GM12878 (cell line): ENCODE measurements around the gene SHANK1. TPM values are rescaled to one million over a fixed set of nuclear protein-coding genes. Genes with fewer than 3 reads are reported as not detected.

ENCODE experiments used
- ATAC-seq: fragments of 200-7000 bp; cut with Tn5 transposase; 3 replicates; pipeline ENCODE4 v1.9.1; 2020; ENCODE audit warnings: mild to moderate bottlenecking, moderate library complexity
- BruUV-seq: library from RNA; stranded (reverse); fragments of 400-500 nt; replicated peaks from 2 replicates; lab custom pipeline; 2021; lab: Mats Ljungman, UMichigan
- CTCF ChIA-PET: fragments of 300-600 bp; sonication (Branson Sonifier 250); formaldehyde crosslinking; extraction: SDS; loops from one replicate; lab custom pipeline; 2021; ENCODE audit warnings: inconsistent platforms; lab: Yijun Ruan, JAX
- POLR2A ChIA-PET: fragments of 350-600 bp; formaldehyde crosslinking; extraction: SDS; loops from one replicate; lab custom pipeline; 2021; ENCODE audit warnings: inconsistent platforms; lab: Charles Lee
- RAD21 ChIA-PET: fragments of 300-600 bp; sonication (Branson Sonifier 250); formaldehyde crosslinking; loops from one replicate; lab custom pipeline; 2023; ENCODE audit warnings: antibody characterized with exemption; ENCODE audit not compliant: unreplicated experiment; lab: Charles Lee
- SMC1A ChIA-PET: fragments of 300-600 bp; sonication (Branson Sonifier 250); formaldehyde crosslinking; loops from one replicate; lab custom pipeline; 2023; ENCODE audit not compliant: unreplicated experiment, uncharacterized antibody; lab: Charles Lee
- DNase-seq: peaks from one replicate; pipeline ENCODE4 v3.0.0-alpha.2; 2011; ENCODE audit warnings: low read depth, low spot score
- FAIRE-seq: peaks from 3 replicates; lab custom pipeline; 2011; peaks lifted over from hg19 to GRCh38; lab: Jason Lieb, UNC
- H2AFZ ChIP-seq: 2 replicates; pipeline ENCODE4 v1.6.0; 2011; ENCODE audit warnings: low read depth, low read length, control low read depth; ENCODE audit not compliant: control insufficient read depth
- H3K27ac ChIP-seq: 2 replicates; pipeline ENCODE4 v1.5.1; 2011; ENCODE audit warnings: control low read depth; ENCODE audit not compliant: control insufficient read depth, insufficient read depth
- H3K27me3 ChIP-seq, 2 experiments: replicated peaks in 1 of 2; 2 replicates each; pipeline versions ENCODE4 v1.6.0 to v1.6.1; 2011; ENCODE audit warnings: low read length in 1 of 2; ENCODE audit not compliant: control insufficient read depth in 2 of 2, insufficient read depth in 2 of 2
- H3K36me3 ChIP-seq, 2 experiments: 2 replicates each; pipeline ENCODE4 v1.5.1; 2011; ENCODE audit warnings: low read length in 1 of 2; ENCODE audit not compliant: control insufficient read depth in 2 of 2, insufficient read depth in 2 of 2
- H3K4me1 ChIP-seq: 2 replicates; pipeline ENCODE4 v1.6.1; 2011; ENCODE audit warnings: mild to moderate bottlenecking, low read length, moderate library complexity, mixed read lengths; ENCODE audit not compliant: control insufficient read depth, insufficient read depth
- H3K4me2 ChIP-seq: 2 replicates; pipeline ENCODE4 v1.6.0; 2011; ENCODE audit warnings: control low read depth; ENCODE audit not compliant: control insufficient read depth, insufficient read depth
- H3K4me3 ChIP-seq: fragments of 200-600 bp; sonication (generic); 2 replicates; pipeline ENCODE4 v1.5.1; 2016
- H3K79me2 ChIP-seq: 2 replicates; pipeline ENCODE4 v1.6.0; 2011; ENCODE audit warnings: low read length; ENCODE audit not compliant: control insufficient read depth, insufficient read depth
- H3K9ac ChIP-seq: 2 replicates; pipeline ENCODE4 v1.8.0; 2011; ENCODE audit warnings: low read length, control low read depth, mixed read lengths; ENCODE audit not compliant: control insufficient read depth, insufficient read depth
- H3K9me3 ChIP-seq: replicated peaks from 3 replicates; pipeline ENCODE4 v1.5.1; 2011; ENCODE audit warnings: mild to moderate bottlenecking, low read length; ENCODE audit not compliant: control insufficient read depth, insufficient read depth
- H4K20me1 ChIP-seq: 2 replicates; pipeline ENCODE4 v1.6.0; 2011; ENCODE audit not compliant: control insufficient read depth, insufficient read depth
- BCL11A ChIP-seq: IDR thresholded peaks from 2 replicates; pipeline ENCODE4 v1.6.1; 2011; ENCODE audit warnings: low read depth, low read length
- ETV6 ChIP-seq, 2 experiments: fragments of 450-650 bp in 1 of 2; IDR thresholded peaks in 1 of 2; conservative IDR thresholded peaks in 1 of 2; 2 replicates each; pipeline ENCODE4 v1.6.1; 2014; ENCODE audit warnings: antibody characterized with exemption in 1 of 2, borderline replicate concordance in 1 of 2, low read depth in 1 of 2, mild to moderate bottlenecking in 1 of 2, moderate library complexity in 1 of 2
- NFYA ChIP-seq: IDR thresholded peaks from 2 replicates; pipeline ENCODE4 v1.6.1; 2011; ENCODE audit warnings: low read depth, mild to moderate bottlenecking, low read length, improper control_type of control experiment, borderline replicate concordance
- RUNX3 ChIP-seq: IDR thresholded peaks from 2 replicates; pipeline ENCODE4 v1.6.1; 2012; ENCODE audit warnings: low read length, inconsistent platforms
- TCF12 ChIP-seq: IDR thresholded peaks from 2 replicates; pipeline ENCODE4 v1.6.1; 2011; ENCODE audit warnings: low read depth, mild to moderate bottlenecking, low read length
- USF1 ChIP-seq: IDR thresholded peaks from 2 replicates; pipeline ENCODE4 v1.6.1; 2011; ENCODE audit warnings: borderline replicate concordance, low read depth, mild to moderate bottlenecking, moderate library complexity, mixed read lengths, low read length; ENCODE audit not compliant: insufficient read depth; ENCODE audit errors: extremely low read length
- WGBS: methylation state at CpG from one replicate; pipeline ENCODE4 v1.1.6; 2016; ENCODE audit warnings: low lambda C conversion rate; ENCODE audit not compliant: insufficient replicate concordance, insufficient coverage; ENCODE audit errors: missing lambda C conversion rate; 5-methylcytosine and 5-hydroxymethylcytosine counted together
- in situ Hi-C: fragments of 300-500 bp; cut with MboI; formaldehyde crosslinking; loops from 9 replicates; pipeline ENCODE4 v1.14.3; 2018; ENCODE audit warnings: mixed read lengths
- intact Hi-C: fragments of 100-400 bp; cut with micrococcal nuclease; formaldehyde crosslinking; loops from one replicate; pipeline ENCODE4 v1.14.2; 2022; ENCODE audit not compliant: unreplicated experiment
- polyA plus RNA-seq, 11 experiments: library from polyadenylated mRNA; depleted of rRNA in 4 of 11; unstranded in 6 of 11; stranded (reverse) in 5 of 11; fragments of >200 nt; fragmentation: Nextera tagmentation in 4 of 11; fragmentation: Illumina TruSeq in 1 of 11; extraction: Ambion mirVana in 4 of 11; extraction: Trizol in 1 of 11; gene quantifications; 1 replicate in 1 of 11; 2 replicates in 10 of 11; pipeline versions ENCODE4 v1.2.1 to v1.2.3, GENCODE V29; 2011 to 2016; ENCODE audit warnings: inconsistent platforms in 2 of 11, missing spikeins in 2 of 11, low read depth in 1 of 11
- total RNA-seq, 4 experiments: library from RNA; depleted of rRNA in 3 of 4; stranded (reverse); fragments of >200 nt in 3 of 4; fragmentation: Illumina TruSeq in 1 of 4; extraction: Trizol in 1 of 4; gene quantifications; 2 replicates each; pipeline versions ENCODE4 v1.2.1 to v1.2.3, GENCODE V29; 2013 to 2021
- TF ChIP-seq, protein P1 (sequence below): fragments of 450-650 bp; IDR thresholded peaks from 2 replicates; pipeline ENCODE4 v1.6.1; 2017; ENCODE audit warnings: mild to moderate bottlenecking
- TF ChIP-seq, protein P2 (sequence below): IDR thresholded peaks from 2 replicates; pipeline ENCODE4 v1.6.1; 2012; ENCODE audit warnings: low read depth, low read length, improper control_type of control experiment

The SHANK1 gene
- total and polyA plus RNA-seq, 10 of the 15 experiments (the other 5 are each of a cell fraction or from before 2014, with no cell fraction given), result not detected

GRCh38 chr19:50697414-50698124 lies 22.0 kb downstream of the SHANK1 start:
- no peaks in the 10 kb centered on the region; a peak in 1 of 4 replicates for H3K27me3 ChIP-seq
- H3K36me3 ChIP-seq, result no peaks in the 10 kb centered on the region
- no TSS peak for BruUV-seq
- H2AFZ ChIP-seq, result no peak overlapping the region
- POLR2A ChIA-PET, result no interaction called here
- TF ChIP-seq, protein P1, sequence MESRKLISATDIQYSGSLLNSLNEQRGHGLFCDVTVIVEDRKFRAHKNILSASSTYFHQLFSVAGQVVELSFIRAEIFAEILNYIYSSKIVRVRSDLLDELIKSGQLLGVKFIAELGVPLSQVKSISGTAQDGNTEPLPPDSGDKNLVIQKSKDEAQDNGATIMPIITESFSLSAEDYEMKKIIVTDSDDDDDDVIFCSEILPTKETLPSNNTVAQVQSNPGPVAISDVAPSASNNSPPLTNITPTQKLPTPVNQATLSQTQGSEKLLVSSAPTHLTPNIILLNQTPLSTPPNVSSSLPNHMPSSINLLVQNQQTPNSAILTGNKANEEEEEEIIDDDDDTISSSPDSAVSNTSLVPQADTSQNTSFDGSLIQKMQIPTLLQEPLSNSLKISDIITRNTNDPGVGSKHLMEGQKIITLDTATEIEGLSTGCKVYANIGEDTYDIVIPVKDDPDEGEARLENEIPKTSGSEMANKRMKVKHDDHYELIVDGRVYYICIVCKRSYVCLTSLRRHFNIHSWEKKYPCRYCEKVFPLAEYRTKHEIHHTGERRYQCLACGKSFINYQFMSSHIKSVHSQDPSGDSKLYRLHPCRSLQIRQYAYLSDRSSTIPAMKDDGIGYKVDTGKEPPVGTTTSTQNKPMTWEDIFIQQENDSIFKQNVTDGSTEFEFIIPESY, result no peak
- TF ChIP-seq TCF12 (no peak), USF1 (no peak), BCL11A (no peak), RUNX3 (no peak), ETV6 (conservative IDR thresholded peaks at IDR 0.05 in 1 of 2, IDR thresholded peaks at IDR 0.05 in 1 of 2; ENCODE audit: borderline replicate concordance in 1 of 2, low read depth in 1 of 2) (no peak), NFYA (no peak)
- TF ChIP-seq, protein P2, sequence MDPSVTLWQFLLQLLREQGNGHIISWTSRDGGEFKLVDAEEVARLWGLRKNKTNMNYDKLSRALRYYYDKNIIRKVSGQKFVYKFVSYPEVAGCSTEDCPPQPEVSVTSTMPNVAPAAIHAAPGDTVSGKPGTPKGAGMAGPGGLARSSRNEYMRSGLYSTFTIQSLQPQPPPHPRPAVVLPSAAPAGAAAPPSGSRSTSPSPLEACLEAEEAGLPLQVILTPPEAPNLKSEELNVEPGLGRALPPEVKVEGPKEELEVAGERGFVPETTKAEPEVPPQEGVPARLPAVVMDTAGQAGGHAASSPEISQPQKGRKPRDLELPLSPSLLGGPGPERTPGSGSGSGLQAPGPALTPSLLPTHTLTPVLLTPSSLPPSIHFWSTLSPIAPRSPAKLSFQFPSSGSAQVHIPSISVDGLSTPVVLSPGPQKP, result no peak
- DNase-seq (no peak), ATAC-seq (no peak), FAIRE-seq (no peak)
- RAD21 ChIA-PET, result no interaction called here
- in situ Hi-C loops, result no loop called here
- H3K27ac ChIP-seq, result no peak overlapping the region
- SMC1A ChIA-PET, result no interaction called here
- intact Hi-C loops, result no loop called here
- H4K20me1 ChIP-seq, result no peaks in the 10 kb centered on the region; the same call in 1 of the 2 replicates
- WGBS, result 41% methylated on average over 13 of the region's 13 CpGs
- H3K4me2 ChIP-seq, result no peak overlapping the region
- no peaks in the 10 kb centered on the region for H3K9me3 ChIP-seq
- H3K9ac ChIP-seq, result no peak overlapping the region
- no peak overlapping the region for H3K4me3 ChIP-seq
- CTCF ChIA-PET, result no interaction called here
- no peaks in the 10 kb centered on the region for H3K4me1 ChIP-seq
- no peaks in the 10 kb centered on the region for H3K79me2 ChIP-seq
